ENCODE measurements around the gene MAPK7.

MAPK7 gene

DNA sequence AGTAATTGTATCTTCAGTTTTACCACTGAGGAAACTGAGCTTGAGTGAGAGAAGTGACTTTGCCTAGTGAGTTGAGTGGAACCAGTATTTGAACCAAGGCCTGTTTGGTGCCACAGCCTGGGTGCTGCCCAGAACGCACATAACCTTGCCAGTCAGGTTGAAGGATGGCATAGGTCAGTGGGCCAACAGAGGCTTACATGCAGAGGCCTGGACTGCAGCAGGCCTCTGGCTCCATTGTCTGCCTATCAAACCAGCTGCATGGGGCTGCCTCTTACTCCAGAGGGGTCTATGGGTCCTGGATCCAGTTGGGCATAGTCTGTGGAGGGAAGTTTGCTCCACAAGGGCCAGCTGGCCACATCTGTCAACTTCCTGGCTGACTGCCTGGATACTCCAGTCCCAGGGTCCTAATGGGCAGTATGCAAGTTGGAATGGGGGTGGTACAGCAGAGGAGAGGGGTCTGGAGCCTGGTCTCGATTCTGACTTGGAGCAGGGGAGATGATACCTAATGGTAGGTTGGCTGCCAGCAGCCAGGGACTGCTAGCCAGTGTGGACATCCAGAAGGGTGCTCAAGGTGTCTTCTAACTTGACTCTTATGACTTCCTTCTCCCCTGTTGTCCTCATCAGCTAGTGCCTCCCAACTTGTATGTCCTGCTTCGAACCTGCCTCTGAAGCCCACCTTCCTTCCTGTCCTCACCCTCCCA, 21.6 kb downstream of the MAPK7 start:
- 94% methylated on average over 3 of the region's 3 CpGs for WGBS, 2 experiments

DNA sequence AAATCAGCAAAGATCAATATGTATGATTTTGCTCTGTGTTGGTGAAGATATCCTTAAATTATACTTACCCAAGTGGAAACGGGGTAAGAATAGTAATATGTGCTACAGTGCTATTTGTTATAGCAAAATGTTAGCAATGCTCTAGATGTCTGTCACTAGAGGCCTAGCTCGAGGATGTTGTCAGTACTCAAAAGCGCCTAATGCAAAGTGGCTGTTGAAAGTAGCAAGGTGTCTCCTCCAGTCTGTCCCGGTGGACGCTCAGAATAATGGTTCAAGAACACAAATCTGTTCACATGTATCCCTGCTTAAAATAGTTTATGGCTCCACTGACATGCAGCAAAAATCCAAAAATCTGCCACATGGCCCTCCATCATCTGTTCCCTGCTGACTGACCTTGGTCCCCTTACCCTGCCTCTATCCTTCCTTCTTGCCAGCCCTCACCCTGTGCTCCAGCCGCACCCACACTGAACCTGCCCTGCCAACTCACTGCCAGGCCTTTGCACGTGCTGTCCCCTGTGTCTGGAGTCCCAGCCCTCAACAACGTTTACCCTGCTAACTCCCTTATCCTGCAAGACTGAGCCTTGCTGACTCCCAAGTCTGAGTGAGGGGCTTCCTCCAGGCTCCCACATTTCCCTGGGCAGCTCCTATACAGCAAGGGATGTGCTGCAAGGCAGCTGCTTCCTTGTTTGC, 23.2 kb downstream of the MAPK7 start:
- 90% methylated on average over 8 of the region's 8 CpGs for WGBS, 2 experiments
- peaks cover 3% of the 10 kb centered on the region for H3K4me1 ChIP-seq (ENCODE audit: control insufficient read depth, insufficient read depth, low read length)
- H3K36me3 ChIP-seq (ENCODE audit: control insufficient read depth, insufficient read depth, low read length): no peaks in the 10 kb centered on the region
- no peaks in the 10 kb centered on the region for H3K27me3 ChIP-seq (ENCODE audit: control insufficient read depth, insufficient read depth, low read length, poor library complexity, severe bottlenecking)
- H3K27ac ChIP-seq (ENCODE audit: insufficient read depth, low read depth, low read length, poor library complexity, severe bottlenecking): no peak overlapping the region
- H3K9me3 ChIP-seq (ENCODE audit: control insufficient read depth, low read length): no peaks in the 10 kb centered on the region
- H3K4me3 ChIP-seq (ENCODE audit: insufficient read depth, low read depth, low read length): no peak overlapping the region

More for the DNA sequence above, 21.6 kb downstream of the MAPK7 start:
- H3K27me3 ChIP-seq (ENCODE audit: control insufficient read depth, insufficient read depth, low read length, poor library complexity, severe bottlenecking): no peaks in the 10 kb centered on the region
- H3K27ac ChIP-seq (ENCODE audit: insufficient read depth, low read depth, low read length, poor library complexity, severe bottlenecking): no peak overlapping the region
- no peaks in the 10 kb centered on the region for H3K9me3 ChIP-seq (ENCODE audit: control insufficient read depth, low read length)
- no peak overlapping the region for H3K4me3 ChIP-seq (ENCODE audit: insufficient read depth, low read depth, low read length)
- H3K4me1 ChIP-seq (ENCODE audit: control insufficient read depth, insufficient read depth, low read length): peaks cover 3% of the 10 kb centered on the region
- no peaks in the 10 kb centered on the region for H3K36me3 ChIP-seq (ENCODE audit: control insufficient read depth, insufficient read depth, low read length)

DNA sequence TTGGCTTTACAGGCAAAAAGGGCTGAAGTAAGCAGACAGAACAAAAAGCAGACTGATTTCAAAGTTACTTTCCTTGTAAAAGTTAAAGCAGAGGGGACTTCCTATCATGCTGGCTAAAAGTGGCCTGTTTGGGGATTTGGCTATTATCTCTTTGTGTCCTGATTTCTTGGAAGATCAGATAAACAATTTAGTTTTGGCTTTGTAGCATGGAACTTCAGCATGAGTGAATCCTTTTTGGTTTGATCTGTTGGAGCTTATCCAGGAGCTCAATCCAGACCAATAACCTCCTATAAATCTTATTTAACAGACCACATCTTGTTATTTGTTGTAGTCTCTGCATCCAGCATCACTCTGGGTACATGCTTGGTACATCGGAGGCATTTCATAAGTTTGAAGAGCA, 23.9 kb downstream of the MAPK7 start:
- Histone ChIP-seq H3K9me3 (ENCODE audit: control insufficient read depth, low read length) (no peaks in the 10 kb centered on the region), H3K27me3 (ENCODE audit: control insufficient read depth, insufficient read depth, low read length, poor library complexity, severe bottlenecking) (no peaks in the 10 kb centered on the region), H3K36me3 (ENCODE audit: control insufficient read depth, insufficient read depth, low read length) (no peaks in the 10 kb centered on the region), H3K4me1 (ENCODE audit: control insufficient read depth, insufficient read depth, low read length) (peaks cover 3% of the 10 kb centered on the region), H3K27ac (ENCODE audit: insufficient read depth, low read depth, low read length, poor library complexity, severe bottlenecking) (no peak overlapping the region), H3K4me3 (ENCODE audit: insufficient read depth, low read depth, low read length) (no peak overlapping the region)
- WGBS, 2 experiments: 91 to 92% methylated on average over 1 of the region's 1 CpG

DNA sequence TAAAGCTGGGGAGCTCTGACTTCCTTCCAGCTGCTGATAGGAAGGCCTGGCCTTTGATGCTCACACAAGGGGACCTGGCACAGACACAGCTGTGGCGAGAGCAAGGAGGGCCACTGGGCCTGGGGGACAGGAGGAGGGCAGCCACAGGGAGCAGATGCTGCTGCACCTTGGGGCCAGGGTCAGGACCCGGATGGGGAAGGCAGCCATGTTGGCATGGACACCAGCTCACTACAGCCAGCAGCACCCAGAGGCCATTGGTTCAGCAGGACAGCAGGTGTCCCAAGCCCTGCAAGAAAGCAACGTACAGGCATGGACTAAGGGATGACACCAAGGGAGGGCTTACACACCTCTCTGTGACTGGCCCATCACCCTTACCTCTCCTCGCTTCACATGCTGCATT, 24.7 kb downstream of the MAPK7 start:
- no peaks in the 10 kb centered on the region for H3K36me3 ChIP-seq (ENCODE audit: control insufficient read depth, insufficient read depth, low read length)
- no peaks in the 10 kb centered on the region for H3K4me1 ChIP-seq (ENCODE audit: control insufficient read depth, insufficient read depth, low read length)
- WGBS, 2 experiments: 93 to 94% methylated on average over 4 of the region's 4 CpGs
- no peak overlapping the region for H3K4me3 ChIP-seq (ENCODE audit: insufficient read depth, low read depth, low read length)
- no peaks in the 10 kb centered on the region for H3K27me3 ChIP-seq (ENCODE audit: control insufficient read depth, insufficient read depth, low read length, poor library complexity, severe bottlenecking)
- H3K9me3 ChIP-seq (ENCODE audit: control insufficient read depth, low read length): no peaks in the 10 kb centered on the region
- H3K27ac ChIP-seq (ENCODE audit: insufficient read depth, low read depth, low read length, poor library complexity, severe bottlenecking): no peak overlapping the region

DNA sequence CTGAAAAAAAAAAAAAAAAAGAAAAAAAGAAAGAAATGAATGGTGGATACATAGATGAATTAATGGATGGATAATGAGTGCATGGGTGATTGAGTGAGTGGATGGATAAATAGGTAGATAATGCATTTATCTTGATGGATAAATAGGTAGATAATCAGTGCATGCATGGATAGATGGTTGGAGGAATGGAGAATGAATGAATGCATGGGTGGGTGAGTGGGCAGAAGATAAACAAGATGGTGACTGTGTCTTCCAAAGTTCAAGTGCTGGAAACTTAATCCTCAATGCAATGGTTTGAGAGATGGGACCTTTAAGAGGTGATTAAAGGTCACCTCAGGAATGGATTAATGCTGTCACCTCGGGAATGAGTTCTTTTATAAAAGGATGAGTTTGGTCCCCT, 26.0 kb downstream of the MAPK7 start:
- Histone ChIP-seq H3K36me3 (ENCODE audit: control insufficient read depth, insufficient read depth, low read length) (no peaks in the 10 kb centered on the region), H3K27ac (ENCODE audit: insufficient read depth, low read depth, low read length, poor library complexity, severe bottlenecking) (no peak overlapping the region), H3K4me1 (ENCODE audit: control insufficient read depth, insufficient read depth, low read length) (no peaks in the 10 kb centered on the region), H3K27me3 (ENCODE audit: control insufficient read depth, insufficient read depth, low read length, poor library complexity, severe bottlenecking) (no peaks in the 10 kb centered on the region), H3K4me3 (ENCODE audit: insufficient read depth, low read depth, low read length) (no peak overlapping the region), H3K9me3 (ENCODE audit: control insufficient read depth, low read length) (no peaks in the 10 kb centered on the region)
- 69 to 85% methylated on average over 1 of the region's 1 CpG for WGBS, 2 experiments

DNA sequence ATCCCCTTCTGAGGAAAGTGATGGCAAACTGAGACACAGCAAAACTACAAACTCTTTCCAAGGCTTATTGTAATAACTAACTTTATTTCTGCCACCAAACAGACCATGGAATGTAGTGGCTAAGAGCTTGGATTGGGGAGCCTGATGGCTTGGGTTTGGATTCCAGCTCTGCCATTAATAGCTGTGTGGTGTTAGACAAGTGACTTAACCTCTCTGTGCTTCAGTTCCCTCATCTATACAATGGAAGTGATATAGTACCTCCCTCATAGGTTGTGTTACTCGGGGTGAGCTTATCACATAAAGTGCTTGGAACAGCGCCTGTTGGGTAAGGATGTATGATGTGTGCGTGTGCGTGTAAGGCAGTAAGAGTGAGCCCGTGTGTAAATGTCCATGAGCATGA, 26.8 kb downstream of the MAPK7 start:
- Histone ChIP-seq H3K4me1 (ENCODE audit: control insufficient read depth, insufficient read depth, low read length) (no peaks in the 10 kb centered on the region), H3K4me3 (ENCODE audit: insufficient read depth, low read depth, low read length) (no peak overlapping the region), H3K27me3 (ENCODE audit: control insufficient read depth, insufficient read depth, low read length, poor library complexity, severe bottlenecking) (no peaks in the 10 kb centered on the region), H3K27ac (ENCODE audit: insufficient read depth, low read depth, low read length, poor library complexity, severe bottlenecking) (no peak overlapping the region), H3K9me3 (ENCODE audit: control insufficient read depth, low read length) (no peaks in the 10 kb centered on the region), H3K36me3 (ENCODE audit: control insufficient read depth, insufficient read depth, low read length) (no peaks in the 10 kb centered on the region)
- WGBS, 2 experiments: 94 to 97% methylated on average over 5 of the region's 5 CpGs

DNA sequence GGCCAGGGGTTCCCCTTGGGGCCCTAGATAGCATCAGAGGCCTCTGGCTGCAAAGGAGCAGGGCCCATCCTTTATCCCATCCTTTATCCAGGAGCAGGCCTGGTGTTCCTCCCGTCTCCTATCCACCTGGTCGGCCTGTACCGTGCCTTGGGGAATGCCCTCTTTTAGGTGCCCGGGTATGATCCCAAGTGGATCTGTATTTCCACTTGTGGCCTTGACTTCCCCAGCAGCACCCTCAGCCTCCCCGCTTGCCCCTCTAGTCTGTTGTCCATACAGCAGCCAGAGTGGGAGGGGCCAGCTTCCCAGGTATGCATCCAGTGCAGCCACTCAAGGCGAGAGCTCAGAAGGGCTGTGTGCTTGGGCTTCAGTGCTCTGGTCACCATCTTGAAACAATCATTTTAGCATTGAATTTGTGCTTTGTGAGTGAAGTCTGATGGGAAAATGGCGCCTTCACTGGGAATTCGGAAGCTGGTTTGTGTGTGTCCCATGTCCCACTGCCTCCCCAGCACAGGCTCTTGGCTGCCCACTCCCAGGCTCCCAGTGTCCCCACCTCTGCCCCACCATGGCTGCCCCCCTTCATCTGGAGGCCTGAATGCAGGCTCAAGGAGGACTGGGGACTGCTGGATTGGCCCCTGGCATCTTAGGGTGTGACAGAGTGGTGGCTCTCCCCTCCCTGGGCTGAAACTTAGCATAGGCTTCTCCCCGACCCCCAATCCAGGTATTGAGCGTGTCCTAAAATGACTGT, 29.5 kb downstream of the MAPK7 start:
- H3K9me3 ChIP-seq (ENCODE audit: control insufficient read depth, low read length): no peaks in the 10 kb centered on the region
- WGBS, 2 experiments: 91 to 95% methylated on average over 10 of the region's 10 CpGs
- no peak overlapping the region for H3K4me3 ChIP-seq (ENCODE audit: insufficient read depth, low read depth, low read length)
- no peaks in the 10 kb centered on the region for H3K27me3 ChIP-seq (ENCODE audit: control insufficient read depth, insufficient read depth, low read length, poor library complexity, severe bottlenecking)
- H3K27ac ChIP-seq (ENCODE audit: insufficient read depth, low read depth, low read length, poor library complexity, severe bottlenecking): no peak overlapping the region
- H3K36me3 ChIP-seq (ENCODE audit: control insufficient read depth, insufficient read depth, low read length): no peaks in the 10 kb centered on the region
- peaks cover 11% of the 10 kb centered on the region for H3K4me1 ChIP-seq (ENCODE audit: control insufficient read depth, insufficient read depth, low read length)

DNA sequence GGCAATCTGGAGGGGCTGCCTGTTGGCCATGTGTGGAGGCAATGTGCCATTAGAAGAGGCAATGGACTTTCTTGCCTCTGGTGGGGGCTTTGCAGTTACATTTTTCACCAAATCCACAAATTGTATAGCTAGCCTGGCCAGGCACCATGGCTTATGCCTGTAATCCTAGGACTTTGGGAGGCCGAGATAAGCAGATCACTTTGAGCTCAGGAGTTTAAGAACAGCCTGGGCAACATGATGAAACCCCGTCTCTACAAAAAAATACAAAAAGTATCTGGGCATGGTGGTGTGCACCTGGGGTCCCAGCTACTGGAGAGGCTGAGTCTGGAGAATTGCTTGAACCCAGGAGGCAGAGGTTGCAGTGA, 30.0 kb downstream of the MAPK7 start:
- no peak overlapping the region for H3K27ac ChIP-seq (ENCODE audit: insufficient read depth, low read depth, low read length, poor library complexity, severe bottlenecking)
- peaks cover 12% of the 10 kb centered on the region for H3K4me1 ChIP-seq (ENCODE audit: control insufficient read depth, insufficient read depth, low read length)
- H3K36me3 ChIP-seq (ENCODE audit: control insufficient read depth, insufficient read depth, low read length): no peaks in the 10 kb centered on the region
- WGBS, 2 experiments: 89 to 91% methylated on average over 2 of the region's 2 CpGs
- no peaks in the 10 kb centered on the region for H3K27me3 ChIP-seq (ENCODE audit: control insufficient read depth, insufficient read depth, low read length, poor library complexity, severe bottlenecking)
- H3K9me3 ChIP-seq (ENCODE audit: control insufficient read depth, low read length): no peaks in the 10 kb centered on the region
- no peak overlapping the region for H3K4me3 ChIP-seq (ENCODE audit: insufficient read depth, low read depth, low read length)

DNA sequence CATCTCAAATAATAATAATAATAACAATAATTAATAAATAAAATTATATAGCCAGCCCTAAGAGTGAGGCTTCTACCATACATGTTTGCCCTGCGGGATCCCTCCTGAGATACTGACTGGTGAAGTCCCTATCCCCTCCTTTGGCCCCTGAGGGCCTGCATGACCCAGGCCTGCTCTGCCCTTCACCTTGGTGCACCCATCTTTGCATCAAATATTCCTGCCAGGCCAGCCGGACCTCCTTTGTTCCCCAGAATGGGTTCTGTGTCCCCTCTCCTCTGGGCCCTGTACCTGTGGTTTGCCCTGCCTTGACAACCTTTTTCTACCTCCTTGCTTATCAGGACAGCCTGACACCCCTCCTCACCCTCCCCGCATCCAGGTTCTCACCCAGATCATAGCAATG, 30.8 kb downstream of the MAPK7 start:
- no peaks in the 10 kb centered on the region for H3K9me3 ChIP-seq (ENCODE audit: control insufficient read depth, low read length)
- no peak overlapping the region for H3K4me3 ChIP-seq (ENCODE audit: insufficient read depth, low read depth, low read length)
- no peaks in the 10 kb centered on the region for H3K36me3 ChIP-seq (ENCODE audit: control insufficient read depth, insufficient read depth, low read length)
- H3K4me1 ChIP-seq (ENCODE audit: control insufficient read depth, insufficient read depth, low read length): peaks cover 12% of the 10 kb centered on the region
- 94 to 95% methylated on average over 3 of the region's 3 CpGs for WGBS, 2 experiments
- H3K27ac ChIP-seq (ENCODE audit: insufficient read depth, low read depth, low read length, poor library complexity, severe bottlenecking): no peak overlapping the region
- no peaks in the 10 kb centered on the region for H3K27me3 ChIP-seq (ENCODE audit: control insufficient read depth, insufficient read depth, low read length, poor library complexity, severe bottlenecking)

DNA sequence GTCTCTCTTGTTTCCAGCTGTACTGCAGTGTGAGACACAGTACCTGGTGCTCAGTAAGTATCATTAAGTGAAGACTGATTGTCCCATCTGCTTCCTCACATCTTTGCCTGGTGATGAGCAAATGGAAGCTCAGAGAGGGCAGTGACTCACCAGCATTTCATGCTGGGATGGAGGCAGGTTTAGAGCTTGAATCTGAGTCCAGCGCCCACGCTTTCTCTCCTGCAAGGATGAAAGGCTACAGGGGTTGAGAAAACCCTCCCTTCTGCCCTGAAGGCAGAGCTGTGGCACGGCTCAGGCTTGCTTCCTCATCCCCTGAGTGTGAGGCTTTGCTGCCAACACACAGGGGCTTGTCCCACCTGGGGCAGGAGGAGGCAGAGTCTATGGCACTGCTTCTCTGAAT, 31.2 kb downstream of the MAPK7 start:
- WGBS, 2 experiments: 75 to 80% methylated on average over 3 of the region's 3 CpGs
- Histone ChIP-seq H3K36me3 (ENCODE audit: control insufficient read depth, insufficient read depth, low read length) (no peaks in the 10 kb centered on the region), H3K27ac (ENCODE audit: insufficient read depth, low read depth, low read length, poor library complexity, severe bottlenecking) (no peak overlapping the region), H3K27me3 (ENCODE audit: control insufficient read depth, insufficient read depth, low read length, poor library complexity, severe bottlenecking) (no peaks in the 10 kb centered on the region), H3K4me3 (ENCODE audit: insufficient read depth, low read depth, low read length) (no peak overlapping the region), H3K9me3 (ENCODE audit: control insufficient read depth, low read length) (no peaks in the 10 kb centered on the region), H3K4me1 (ENCODE audit: control insufficient read depth, insufficient read depth, low read length) (peaks cover 12% of the 10 kb centered on the region)

Data from ectodermal cell (in vitro differentiated cells).